ENCODE data around the gene FBXW7. TPM values are rescaled to one million over a fixed set of nuclear protein-coding genes. Genes with fewer than 3 reads are reported as not detected.

FBXW7 gene
- total RNA-seq, 1 experiment from 2014 or later, result 27.1 TPM

DNA sequence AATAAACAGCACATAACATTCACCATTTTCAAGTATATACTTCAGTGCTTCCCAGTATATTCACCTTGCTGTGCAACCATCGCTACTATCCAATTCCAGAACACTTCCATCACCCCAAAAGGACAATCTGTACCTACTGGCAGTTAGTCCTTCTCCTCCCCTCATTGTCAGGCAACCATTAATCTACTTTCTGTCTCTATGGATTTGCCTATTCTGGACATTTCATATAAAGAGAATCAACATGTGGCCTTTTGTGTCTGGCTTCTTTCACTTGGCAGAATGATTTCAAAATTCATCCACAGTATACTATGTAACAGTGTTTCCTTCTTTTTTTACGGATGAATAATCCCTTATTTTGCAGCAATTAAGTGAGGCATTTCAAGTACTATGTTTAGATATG is 189.4 kb downstream of the FBXW7 start:
- Histone ChIP-seq H3K4ac (ENCODE audit: low read depth, low read length) (no peak overlapping the region), H3K23me2 (ENCODE audit: insufficient read length, low read depth, low read length, poor library complexity, severe bottlenecking) (no peaks in the 10 kb centered on the region), H3K56ac (ENCODE audit: insufficient read length, low read depth, low read length) (no peak overlapping the region), H2BK120ac (ENCODE audit: low read depth, low read length, poor library complexity, severe bottlenecking) (no peak overlapping the region), H3K79me2 (ENCODE audit: insufficient read depth, low read length) (no peaks in the 10 kb centered on the region), H4K20me1 (ENCODE audit: control insufficient read depth, insufficient read depth, insufficient read length) (no peaks in the 10 kb centered on the region), H3K23ac (ENCODE audit: insufficient read length, low read depth, low read length) (no peak overlapping the region), H3K9me3 (ENCODE audit: control insufficient read depth, low read depth, low read length) (no peaks in the 10 kb centered on the region), H4K8ac (replicated peaks; ENCODE audit: insufficient read length, low read depth, low read length) (no peak overlapping the region), H3K18ac (ENCODE audit: insufficient read length, low read depth, low read length) (no peak overlapping the region), H3K79me1 (ENCODE audit: insufficient read depth, low read depth, low read length, poor library complexity, severe bottlenecking) (no peaks in the 10 kb centered on the region), H2AFZ (ENCODE audit: low read length) (no peak overlapping the region), H4K5ac (ENCODE audit: insufficient read length, low read depth, low read length) (no peak overlapping the region), H2BK12ac (ENCODE audit: insufficient read length, low read depth, low read length) (no peak overlapping the region), H3K27ac (ENCODE audit: insufficient read length, low read depth, low read length) (no peak overlapping the region), H2AK5ac (ENCODE audit: insufficient read length, low read length) (no peak overlapping the region), H2BK20ac (ENCODE audit: low read depth, low read length, poor library complexity, severe bottlenecking) (no peak overlapping the region), H3K9ac (ENCODE audit: extremely low read depth, insufficient read length, low read length) (no peak overlapping the region), H3T11ph (ENCODE audit: low read length) (no peak overlapping the region), H3K27me3 (ENCODE audit: insufficient read depth, low read length) (no peaks in the 10 kb centered on the region), H4K91ac (ENCODE audit: insufficient read length, low read depth, low read length) (no peak overlapping the region), H3K4me2 (ENCODE audit: insufficient read depth, insufficient read length, low read length) (no peak overlapping the region), H3K4me1 (ENCODE audit: insufficient read depth, low read length) (no peaks in the 10 kb centered on the region), H2BK15ac (ENCODE audit: low read depth, low read length) (no peak overlapping the region), H3K14ac (ENCODE audit: insufficient read depth, low read length) (no peak overlapping the region), H2BK5ac (ENCODE audit: insufficient read length, low read length) (no peak overlapping the region)
- H3K4me1 Mint-ChIP-seq, result peaks cover 0 to 2% of the 10 kb centered on the region in 2 experiments; a peak in 2 of 4 replicates
- no peaks in the 10 kb centered on the region for H3K27me3 Mint-ChIP-seq (ENCODE audit: low read depth)
- H3K9me3 Mint-ChIP-seq, result no peaks in the 10 kb centered on the region
- no peak overlapping the region for H3K4me3 Mint-ChIP-seq
- H3K36me3 Mint-ChIP-seq (ENCODE audit: insufficient read depth in 1 of 3, low read depth in 3 of 3), result peaks cover 0 to 9% (median 0%) of the 10 kb centered on the region in 3 experiments; a peak in 2 of 7 replicates
- no CpG with 5 or more reads among the region's 2 CpGs for WGBS (ENCODE audit: extremely low coverage, insufficient read length, low lambda C conversion rate)
- no peak for DNase-seq
- TF ChIP-seq, protein P1, sequence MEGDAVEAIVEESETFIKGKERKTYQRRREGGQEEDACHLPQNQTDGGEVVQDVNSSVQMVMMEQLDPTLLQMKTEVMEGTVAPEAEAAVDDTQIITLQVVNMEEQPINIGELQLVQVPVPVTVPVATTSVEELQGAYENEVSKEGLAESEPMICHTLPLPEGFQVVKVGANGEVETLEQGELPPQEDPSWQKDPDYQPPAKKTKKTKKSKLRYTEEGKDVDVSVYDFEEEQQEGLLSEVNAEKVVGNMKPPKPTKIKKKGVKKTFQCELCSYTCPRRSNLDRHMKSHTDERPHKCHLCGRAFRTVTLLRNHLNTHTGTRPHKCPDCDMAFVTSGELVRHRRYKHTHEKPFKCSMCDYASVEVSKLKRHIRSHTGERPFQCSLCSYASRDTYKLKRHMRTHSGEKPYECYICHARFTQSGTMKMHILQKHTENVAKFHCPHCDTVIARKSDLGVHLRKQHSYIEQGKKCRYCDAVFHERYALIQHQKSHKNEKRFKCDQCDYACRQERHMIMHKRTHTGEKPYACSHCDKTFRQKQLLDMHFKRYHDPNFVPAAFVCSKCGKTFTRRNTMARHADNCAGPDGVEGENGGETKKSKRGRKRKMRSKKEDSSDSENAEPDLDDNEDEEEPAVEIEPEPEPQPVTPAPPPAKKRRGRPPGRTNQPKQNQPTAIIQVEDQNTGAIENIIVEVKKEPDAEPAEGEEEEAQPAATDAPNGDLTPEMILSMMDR (conservative IDR thresholded peaks at IDR 0.05), result no peak
- no peak overlapping the region for H3K27ac Mint-ChIP-seq
